RWPE2 (cell line): ENCODE measurements around the gene MYOM1.
A peak's percentile ranks its signal among the peaks of the same experiment; 100 is the strongest.

ENCODE experiments used
- ATAC-seq: fragments of 200-7000 bp; cut with Tn5 transposase; 3 replicates; pipeline ENCODE4 v1.9.1; 2021; ENCODE audit warnings: low read depth
- DNase-seq: peaks from one replicate; pipeline ENCODE4 v3.0.0-alpha.2; 2020; ENCODE audit warnings: low spot score
- H3K27ac ChIP-seq: fragments of 450-650 bp; 2 replicates; pipeline ENCODE4 v1.5.1; 2017; ENCODE audit warnings: mild to moderate bottlenecking; ENCODE audit not compliant: poor library complexity, severe bottlenecking
- H3K27me3 ChIP-seq: fragments of 250-450 bp; sonication (Bioruptor Pico); 2 replicates; pipeline ENCODE4 v1.5.1; 2021; ENCODE audit warnings: mild to moderate bottlenecking, moderate library complexity; ENCODE audit not compliant: insufficient read depth, poor library complexity, severe bottlenecking
- H3K36me3 ChIP-seq: fragments of 250-450 bp; sonication (Bioruptor Pico); 2 replicates; pipeline ENCODE4 v1.5.1; 2020; ENCODE audit warnings: low read depth, mild to moderate bottlenecking, moderate library complexity
- H3K4me1 ChIP-seq: fragments of 250-450 bp; sonication (Bioruptor Pico); 2 replicates; pipeline ENCODE4 v1.5.1; 2021; ENCODE audit warnings: mild to moderate bottlenecking, moderate library complexity; ENCODE audit not compliant: insufficient read depth, poor library complexity, severe bottlenecking
- H3K4me3 ChIP-seq: fragments of 250-450 bp; sonication (Bioruptor Pico); 2 replicates; pipeline ENCODE4 v1.5.1; 2021; ENCODE audit warnings: mild to moderate bottlenecking, moderate library complexity; ENCODE audit not compliant: severe bottlenecking
- H3K9me3 ChIP-seq: fragments of 250-450 bp; sonication (Bioruptor Pico); 2 replicates; pipeline ENCODE4 v1.5.1; 2021; ENCODE audit warnings: mild to moderate bottlenecking, moderate library complexity; ENCODE audit not compliant: severe bottlenecking
- TF ChIP-seq, protein P1 (sequence below): fragments of 450-650 bp; IDR thresholded peaks from one replicate; pipeline ENCODE4 v1.5.1; 2017; ENCODE audit warnings: mild to moderate bottlenecking, moderate library complexity; ENCODE audit not compliant: poor library complexity, severe bottlenecking

The MYOM1 gene

GRCh38 chr18:3148930-3149535, 70.7 kb downstream of the MYOM1 start:
- DNase-seq: no peak
- TF ChIP-seq, protein P1, sequence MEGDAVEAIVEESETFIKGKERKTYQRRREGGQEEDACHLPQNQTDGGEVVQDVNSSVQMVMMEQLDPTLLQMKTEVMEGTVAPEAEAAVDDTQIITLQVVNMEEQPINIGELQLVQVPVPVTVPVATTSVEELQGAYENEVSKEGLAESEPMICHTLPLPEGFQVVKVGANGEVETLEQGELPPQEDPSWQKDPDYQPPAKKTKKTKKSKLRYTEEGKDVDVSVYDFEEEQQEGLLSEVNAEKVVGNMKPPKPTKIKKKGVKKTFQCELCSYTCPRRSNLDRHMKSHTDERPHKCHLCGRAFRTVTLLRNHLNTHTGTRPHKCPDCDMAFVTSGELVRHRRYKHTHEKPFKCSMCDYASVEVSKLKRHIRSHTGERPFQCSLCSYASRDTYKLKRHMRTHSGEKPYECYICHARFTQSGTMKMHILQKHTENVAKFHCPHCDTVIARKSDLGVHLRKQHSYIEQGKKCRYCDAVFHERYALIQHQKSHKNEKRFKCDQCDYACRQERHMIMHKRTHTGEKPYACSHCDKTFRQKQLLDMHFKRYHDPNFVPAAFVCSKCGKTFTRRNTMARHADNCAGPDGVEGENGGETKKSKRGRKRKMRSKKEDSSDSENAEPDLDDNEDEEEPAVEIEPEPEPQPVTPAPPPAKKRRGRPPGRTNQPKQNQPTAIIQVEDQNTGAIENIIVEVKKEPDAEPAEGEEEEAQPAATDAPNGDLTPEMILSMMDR: no peak

DNA sequence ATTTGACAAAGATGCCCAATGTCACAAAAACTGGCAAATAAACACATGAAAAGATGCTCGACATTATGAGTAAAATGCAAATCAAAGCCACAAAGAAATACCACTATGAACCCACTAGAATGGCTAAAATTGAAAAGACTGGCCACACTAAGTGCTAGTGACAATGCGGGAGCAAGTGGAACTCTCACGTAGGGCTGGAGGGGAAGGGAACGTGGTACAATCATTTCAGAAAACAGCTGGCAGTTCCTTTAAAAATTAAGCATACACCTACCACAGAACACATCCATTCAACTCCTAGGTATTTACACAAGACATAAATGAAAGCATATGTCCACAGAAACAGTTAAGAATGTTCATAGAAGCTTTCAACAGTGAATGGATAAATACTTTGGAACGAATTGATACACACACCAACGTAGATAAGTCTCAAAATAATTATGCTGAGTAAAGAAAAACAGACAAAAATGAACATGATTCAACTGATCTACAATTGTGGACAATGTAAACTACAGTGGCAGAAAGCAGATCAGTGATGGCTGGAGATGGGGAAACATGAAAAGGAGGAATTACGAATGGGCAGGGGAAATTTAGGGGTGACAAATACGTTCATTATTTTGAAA, 71.7 kb downstream of the MYOM1 start:
- DNase-seq (no peak), ATAC-seq (no peak)
- TF ChIP-seq, protein P1: no peak
- H3K27ac ChIP-seq: no peak overlapping the region
- H3K27me3 ChIP-seq: no peaks in the 10 kb centered on the region
- H3K4me1 ChIP-seq: peaks cover under 1% of the 10 kb centered on the region
- peaks cover under 1% of the 10 kb centered on the region for H3K9me3 ChIP-seq
- no peak overlapping the region for H3K4me3 ChIP-seq
- H3K36me3 ChIP-seq: no peaks in the 10 kb centered on the region

More at GRCh38 chr18:3148930-3149535, 70.7 kb downstream of the MYOM1 start:
- ATAC-seq: peak; percentile 49; the same call in 2 of the 3 replicates
- Histone ChIP-seq H3K27me3 (no peaks in the 10 kb centered on the region), H3K36me3 (no peaks in the 10 kb centered on the region), H3K4me3 (no peak overlapping the region), H3K27ac (no peak overlapping the region), H3K9me3 (no peaks in the 10 kb centered on the region), H3K4me1 (peaks cover 10% of the 10 kb centered on the region)

- H3K9me3 ChIP-seq: peaks cover 2% of the 10 kb centered on the region
Observed at GRCh38 chr18:3140986-3141639, 78.7 kb downstream of the MYOM1 start.

GRCh38 chr18:3140342-3140741, 79.4 kb downstream of the MYOM1 start:
- H3K36me3 ChIP-seq: no peaks in the 10 kb centered on the region
- H3K9me3 ChIP-seq: peaks cover 2% of the 10 kb centered on the region
- H3K27me3 ChIP-seq: no peaks in the 10 kb centered on the region
- no peak overlapping the region for H3K27ac ChIP-seq
- DNase-seq (no peak), ATAC-seq (no peak)
- H3K4me3 ChIP-seq: no peak overlapping the region
- no peaks in the 10 kb centered on the region for H3K4me1 ChIP-seq
- TF ChIP-seq, protein P1: no peak

More at GRCh38 chr18:3140986-3141639, 78.7 kb downstream of the MYOM1 start:
- no peak overlapping the region for H3K27ac ChIP-seq
- H3K4me1 ChIP-seq: no peaks in the 10 kb centered on the region
- ATAC-seq (no peak), DNase-seq (no peak)
- H3K36me3 ChIP-seq: no peaks in the 10 kb centered on the region
- H3K27me3 ChIP-seq: no peaks in the 10 kb centered on the region
- no peak overlapping the region for H3K4me3 ChIP-seq
- TF ChIP-seq, protein P1: no peak
